Spleen (tissue), 11 donors: ENCODE data around the gene GNG7. TPM values are rescaled to one million over a fixed set of nuclear protein-coding genes. Genes with fewer than 3 reads are reported as not detected.

ENCODE experiments used
- DNase-seq: peaks from one replicate; pipeline ENCODE4 v3.0.0-alpha.2; 2020
- H3K27ac ChIP-seq, 8 donors: fragments of 200-600 bp; sonication (generic) in 7 of 8; 1 replicate in 4 of 8; 2 replicates in 4 of 8; pipeline versions ENCODE4 v1.5.0 to v1.8.0; 2016 to 2021; ENCODE audit warnings: inconsistent platforms in 4 of 8, mild to moderate bottlenecking in 4 of 8, moderate library complexity in 1 of 8
- H3K27me3 ChIP-seq, 7 donors: fragments of 200-600 bp; sonication (generic) in 6 of 7; replicated peaks in 1 of 7; 1 replicate in 4 of 7; 2 replicates in 3 of 7; pipeline versions ENCODE4 v1.5.0 to v1.8.0; 2016 to 2021; ENCODE audit warnings: inconsistent platforms in 3 of 7, mild to moderate bottlenecking in 1 of 7
- H3K36me3 ChIP-seq, 6 donors: fragments of 200-600 bp; sonication (generic) in 5 of 6; 1 replicate in 4 of 6; 2 replicates in 2 of 6; pipeline versions ENCODE4 v1.5.0 to v1.8.0; 2016 to 2021; ENCODE audit warnings: inconsistent platforms in 2 of 6
- H3K4me1 ChIP-seq, 6 donors: fragments of 200-600 bp; sonication (generic) in 5 of 6; 1 replicate in 3 of 6; 2 replicates in 3 of 6; pipeline versions ENCODE4 v1.5.0 to v1.8.0; 2016 to 2021; ENCODE audit warnings: inconsistent platforms in 3 of 6
- H3K4me3 ChIP-seq, 8 donors: fragments of 200-600 bp; sonication (generic) in 7 of 8; 1 replicate in 4 of 8; 2 replicates in 4 of 8; pipeline versions ENCODE4 v1.5.0 to v1.8.0; 2016 to 2021; ENCODE audit warnings: inconsistent platforms in 4 of 8, mild to moderate bottlenecking in 4 of 8, moderate library complexity in 2 of 8
- H3K9me3 ChIP-seq, 8 donors: fragments of 200-600 bp; sonication (generic) in 7 of 8; 1 replicate in 4 of 8; 2 replicates in 4 of 8; pipeline versions ENCODE4 v1.5.0 to v1.8.0; 2016 to 2021; ENCODE audit warnings: inconsistent platforms in 4 of 8
- CTCF ChIP-seq, 11 experiments: fragments of 200-600 bp in 7 of 11; fragments of 450-650 bp in 4 of 11; sonication (generic) in 4 of 11; IDR thresholded peaks in 8 of 11; conservative IDR thresholded peaks in 3 of 11; 1 replicate in 7 of 11; 2 replicates in 4 of 11; pipeline versions ENCODE4 v1.4.0 to v1.8.0; 2016 to 2021; ENCODE audit warnings: antibody characterized with exemption in 11 of 11, inconsistent platforms in 4 of 11, mild to moderate bottlenecking in 1 of 11
- POLR2A ChIP-seq, 3 donors: fragments of 450-650 bp; IDR thresholded peaks; one replicate each; pipeline ENCODE4 v1.5.1; 2017; ENCODE audit warnings: antibody characterized with exemption in 3 of 3, mild to moderate bottlenecking in 1 of 3
- POLR2AphosphoS5 ChIP-seq, 3 donors: sonication (generic); formaldehyde crosslinking; IDR thresholded peaks; one replicate each; pipeline ENCODE4 v1.5.1; 2017; ENCODE audit warnings: antibody characterized with exemption in 3 of 3
- WGBS, 5 donors: extraction: QIAGEN DNeasy Blood & Tissue Kit in 3 of 5; methylation state at CpG; one replicate each; pipeline versions ENCODE4 v1.1.5 to v1.1.7; 2013 to 2018; 5-methylcytosine and 5-hydroxymethylcytosine counted together
- intact Hi-C: fragments of 100-400 bp; cut with DNase I; formaldehyde crosslinking; loops from one replicate; pipeline ENCODE4 v1.15.0; 2023; ENCODE audit warnings: low total_unique reads
- polyA plus RNA-seq, 3 donors: library from polyadenylated mRNA; stranded (reverse); fragments of 200-250 nt; gene quantifications; one replicate each; pipeline ENCODE4 v1.2.1, GENCODE V29; 2013
- total RNA-seq, 7 donors: library from RNA; depleted of rRNA in 3 of 7; stranded (reverse); fragments of >200 nt in 3 of 7; fragmentation: NEBNext Ultra II Directional in 4 of 7; extraction: Animal tissue kit (Norgen Biotek cat#: 25700) in 4 of 7; gene quantifications; one replicate each; pipeline versions ENCODE4 v1.1.0 to v1.2.1, GENCODE V29; 2016 to 2021
- donor health status: healthy with polysubstance abuse.
- donor health status: DM: no; HTN: no; CAD: no; lungs with moderate emphysema.
- donor health status: DM: no; HTN: no; CAD: no.
- donor health status: Bipolar disorder and iron deficiency.
- donor health status: healthy.
- donor health status: DM: no; HTN: no; CAD: no.
- donor health status: DM: yes; HTN: yes; CAD: no.

GNG7 gene
- total and polyA plus RNA-seq, 10 donors: 17.2 to 34.6 (median 18.9) TPM

GRCh38 chr19:2719232-2719735, 16.8 kb upstream of the GNG7 start:
- Histone ChIP-seq H3K27me3 (peaks cover 0 to 74% (median 30%) of the 10 kb centered on the region in 7 donors), H3K9me3 (peaks cover 0 to 18% (median 12%) of the 10 kb centered on the region in 8 donors), H3K4me1 (peaks cover 0 to 50% (median 26%) of the 10 kb centered on the region in 6 donors), H3K36me3 (no peaks in the 10 kb centered on the region), H3K27ac (no peak overlapping the region), H3K4me3 (peak overlapping the region in 1 of 8 donors; percentile 66)
- TF ChIP-seq POLR2A (IDR thresholded peaks at IDR 0.05): no peak
- no peak for TF ChIP-seq POLR2AphosphoS5 (IDR thresholded peaks at IDR 0.05)
- no peak for TF ChIP-seq CTCF (IDR thresholded peaks at IDR 0.05 in 8 of 11, conservative IDR thresholded peaks at IDR 0.05 in 3 of 11)
- no peak for DNase-seq
- intact Hi-C loops: no loop called here
- 39 to 68% (median 55%) methylated on average over 6 to 7 of the region's 7 CpGs for WGBS, 5 donors

- intact Hi-C loops: no loop called here
- Histone ChIP-seq H3K36me3 (no peaks in the 10 kb centered on the region), H3K27me3 (peaks cover 0 to 61% (median 30%) of the 10 kb centered on the region in 7 donors), H3K27ac (no peak overlapping the region), H3K4me3 (no peak overlapping the region), H3K9me3 (peaks cover 0 to 18% (median 12%) of the 10 kb centered on the region in 8 donors), H3K4me1 (peaks cover 0 to 40% (median 26%) of the 10 kb centered on the region in 6 donors)
- DNase-seq: no peak
- 81 to 88% (median 86%) methylated on average over 43 to 52 of the region's 52 CpGs for WGBS, 5 donors
- TF ChIP-seq POLR2A (IDR thresholded peaks at IDR 0.05) (no peak), CTCF (IDR thresholded peaks at IDR 0.05 in 8 of 11, conservative IDR thresholded peaks at IDR 0.05 in 3 of 11) (no peak), POLR2AphosphoS5 (IDR thresholded peaks at IDR 0.05) (no peak)
These were observed 15.4 kb upstream of the GNG7 start for GRCh38 chr19:2717638-2718541.

GRCh38 chr19:2716722-2717637, 14.5 kb upstream of the GNG7 start:
- WGBS, 5 donors: 89 to 95% (median 92%) methylated on average over 29 to 51 of the region's 51 CpGs
- peaks cover 0 to 31% (median 21%) of the 10 kb centered on the region in 6 donors for H3K4me1 ChIP-seq
- H3K27ac ChIP-seq: no peak overlapping the region
- intact Hi-C loops: no loop called here
- H3K4me3 ChIP-seq: no peak overlapping the region
- peaks cover 0 to 52% (median 22%) of the 10 kb centered on the region in 7 donors for H3K27me3 ChIP-seq
- peaks cover 0 to 18% (median 12%) of the 10 kb centered on the region in 8 donors for H3K9me3 ChIP-seq
- no peak for TF ChIP-seq POLR2A (IDR thresholded peaks at IDR 0.05)
- TF ChIP-seq CTCF (IDR thresholded peaks at IDR 0.05 in 8 of 11, conservative IDR thresholded peaks at IDR 0.05 in 3 of 11): no peak
- no peak for TF ChIP-seq POLR2AphosphoS5 (IDR thresholded peaks at IDR 0.05)
- DNase-seq: no peak
- H3K36me3 ChIP-seq: no peaks in the 10 kb centered on the region
